GM23248 (cell line): Measurements from ENCODE around the gene IL17REL. TPM values are rescaled to one million over a fixed set of nuclear protein-coding genes. Genes with fewer than 3 reads are reported as not detected.

ENCODE experiments used
- DNase-seq: peaks from one replicate; pipeline ENCODE4 v3.0.0-alpha.2; 2015
- H2AFZ ChIP-seq: fragments of 200-600 bp; sonication (generic); 2 replicates; pipeline ENCODE4 v1.6.1; 2016; ENCODE audit warnings: antibody characterized with exemption
- H3F3A ChIP-seq: fragments of 200-600 bp; sonication (generic); 2 replicates; pipeline ENCODE4 v1.6.1; 2016; ENCODE audit warnings: mild to moderate bottlenecking, antibody characterized with exemption, mixed run types; ENCODE audit not compliant: insufficient read depth
- H3K27ac ChIP-seq: fragments of 200-600 bp; sonication (generic); 2 replicates; pipeline ENCODE4 v1.5.1; 2016; ENCODE audit warnings: mild to moderate bottlenecking
- H3K27me3 ChIP-seq: fragments of 200-600 bp; sonication (generic); replicated peaks from 2 replicates; pipeline ENCODE4 v1.6.1; 2016; ENCODE audit warnings: mild to moderate bottlenecking; ENCODE audit not compliant: insufficient read depth
- H3K36me3 ChIP-seq: fragments of 200-600 bp; sonication (generic); 2 replicates; pipeline ENCODE4 v1.6.1; 2016; ENCODE audit warnings: low read depth, mild to moderate bottlenecking
- H3K4me1 ChIP-seq: fragments of 200-600 bp; sonication (generic); 2 replicates; pipeline ENCODE4 v1.6.1; 2016; ENCODE audit warnings: mild to moderate bottlenecking; ENCODE audit not compliant: insufficient read depth
- H3K4me2 ChIP-seq: fragments of 200-600 bp; sonication (generic); one replicate; pipeline ENCODE4 v1.6.1; 2016; ENCODE audit warnings: mild to moderate bottlenecking; ENCODE audit not compliant: unreplicated experiment
- H3K4me3 ChIP-seq: fragments of 200-600 bp; sonication (generic); 2 replicates; pipeline ENCODE4 v1.5.1; 2016; ENCODE audit warnings: mild to moderate bottlenecking
- H3K79me2 ChIP-seq: fragments of 200-600 bp; sonication (generic); 2 replicates; pipeline ENCODE4 v1.6.1; 2016; ENCODE audit warnings: mild to moderate bottlenecking; ENCODE audit not compliant: insufficient read depth
- H3K9ac ChIP-seq: fragments of 200-600 bp; sonication (generic); 2 replicates; pipeline ENCODE4 v1.6.1; 2016; ENCODE audit warnings: mild to moderate bottlenecking
- H3K9me2 ChIP-seq: fragments of 200-600 bp; sonication (generic); 2 replicates; pipeline ENCODE4 v1.6.1; 2016; ENCODE audit warnings: mixed run types, mild to moderate bottlenecking, moderate library complexity; ENCODE audit not compliant: insufficient read depth
- H3K9me3 ChIP-seq: fragments of 200-600 bp; sonication (generic); one replicate; pipeline ENCODE4 v1.6.1; 2017; ENCODE audit warnings: low read depth
- H4K20me1 ChIP-seq: fragments of 200-600 bp; sonication (generic); 2 replicates; pipeline ENCODE4 v1.6.0; 2016; ENCODE audit not compliant: insufficient read depth
- EZH2 ChIP-seq: fragments of 200-600 bp; sonication (generic); IDR thresholded peaks from 2 replicates; pipeline ENCODE4 v1.6.1; 2018; ENCODE audit warnings: antibody characterized with exemption, mild to moderate bottlenecking; ENCODE audit not compliant: insufficient read depth, poor library complexity, severe bottlenecking
- EZH2phosphoT487 ChIP-seq: fragments of 200-600 bp; sonication (generic); IDR thresholded peaks from 2 replicates; pipeline ENCODE4 v1.6.1; 2018; ENCODE audit warnings: antibody characterized with exemption, moderate library complexity, mild to moderate bottlenecking, low read depth; ENCODE audit not compliant: insufficient read depth
- WGBS, 2 experiments: methylation state at CpG; one replicate each; pipeline ENCODE4 v1.1.6; 2015 to 2017; ENCODE audit warnings: low lambda C conversion rate in 2 of 2, low coverage in 1 of 2; ENCODE audit errors: missing lambda C conversion rate in 2 of 2; 5-methylcytosine and 5-hydroxymethylcytosine counted together
- in situ Hi-C: fragments of 300-500 bp; cut with MboI; formaldehyde crosslinking; loops from 2 replicates; pipeline ENCODE4 v1.15.0; 2020
- polyA plus RNA-seq: library from polyadenylated mRNA; unstranded; fragments of >200 nt; fragmentation: Nextera tagmentation; extraction: Ambion mirVana; gene quantifications from 2 replicates; pipeline ENCODE4 v1.2.1, GENCODE V29; 2016
- total RNA-seq: library from RNA; depleted of rRNA; stranded (reverse); fragments of >200 nt; shearing (Covaris generic); gene quantifications from 2 replicates; pipeline ENCODE4 v1.2.3, GENCODE V29; 2014

Gene IL17REL
- total and polyA plus RNA-seq, 2 experiments from 2014 or later = not detected

- H3K27me3 ChIP-seq = peaks cover 10% of the 10 kb centered on the region; the same call in 1 of the 2 replicates
- no peaks in the 10 kb centered on the region for H4K20me1 ChIP-seq
- no peaks in the 10 kb centered on the region for H3K4me1 ChIP-seq
- H3K9me2 ChIP-seq = no peaks in the 10 kb centered on the region
- H3K4me3 ChIP-seq = no peak overlapping the region
- H3K9me3 ChIP-seq = no peaks in the 10 kb centered on the region
- H3K79me2 ChIP-seq = no peaks in the 10 kb centered on the region
- 57 to 61% methylated on average over 16 of the region's 16 CpGs for WGBS, 2 experiments
- H3K9ac ChIP-seq = no peak overlapping the region
- in situ Hi-C loops = no loop called here
- TF ChIP-seq EZH2 (no peak), EZH2phosphoT487 (no peak)
- H3F3A ChIP-seq = no peaks in the 10 kb centered on the region
- no peak overlapping the region for H3K4me2 ChIP-seq
- no peak overlapping the region for H2AFZ ChIP-seq
- H3K36me3 ChIP-seq = no peaks in the 10 kb centered on the region
- H3K27ac ChIP-seq = no peak overlapping the region
- DNase-seq = no peak
These were observed 11.0 kb downstream of the IL17REL start for GRCh38 chr22:50001388-50002231.

- Histone ChIP-seq H3K79me2 (no peaks in the 10 kb centered on the region), H2AFZ (no peak overlapping the region), H3K9me3 (no peaks in the 10 kb centered on the region), H3K4me1 (no peaks in the 10 kb centered on the region), H3K36me3 (no peaks in the 10 kb centered on the region), H3F3A (no peaks in the 10 kb centered on the region), H3K4me3 (no peak overlapping the region), H3K9me2 (no peaks in the 10 kb centered on the region), H3K27ac (no peak overlapping the region), H4K20me1 (no peaks in the 10 kb centered on the region), H3K9ac (no peak overlapping the region), H3K4me2 (no peak overlapping the region), H3K27me3 (peaks cover 10% of the 10 kb centered on the region; the same call in 1 of the 2 replicates)
- TF ChIP-seq EZH2phosphoT487 = no peak
- TF ChIP-seq EZH2 = no peak
- in situ Hi-C loops = no loop called here
- DNase-seq = no peak
- WGBS, 2 experiments = 76 to 77% methylated on average over 26 to 30 of the region's 32 CpGs
These were observed 11.8 kb downstream of the IL17REL start for GRCh38 chr22:50000587-50001387.

DNA sequence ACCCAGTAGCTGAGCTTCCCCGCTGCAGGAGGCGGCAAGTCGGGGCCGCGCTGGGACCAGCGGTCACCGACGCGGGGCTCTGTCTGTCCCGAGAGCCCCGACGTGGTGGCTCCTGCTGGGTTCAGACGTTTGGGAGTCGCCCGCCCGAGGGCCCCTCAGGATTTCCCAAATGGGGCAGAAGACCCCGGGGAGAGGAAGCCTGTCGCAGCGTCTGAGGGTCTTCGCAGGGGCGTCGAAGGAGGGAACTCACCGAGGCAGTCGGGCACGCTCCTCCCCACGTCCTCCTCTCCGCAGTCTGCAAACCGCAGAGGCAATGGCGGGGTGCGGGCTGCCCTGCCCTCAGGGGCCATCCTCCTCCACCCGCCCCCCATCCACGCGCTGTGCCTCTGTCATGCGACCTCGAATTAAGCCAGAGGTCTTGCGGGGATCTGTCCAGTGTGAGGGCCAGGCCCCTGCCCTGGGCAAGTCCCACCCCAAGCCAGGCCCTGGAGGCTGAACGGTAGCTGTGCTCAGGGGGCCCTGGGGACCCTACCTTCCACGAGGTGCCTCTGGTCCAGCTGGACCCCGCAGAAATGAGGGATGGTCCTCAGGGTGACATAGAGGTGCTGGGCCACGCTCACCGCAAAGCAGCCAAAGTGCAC is 12.5 kb downstream of the IL17REL start:
- Histone ChIP-seq H3K79me2 (no peaks in the 10 kb centered on the region), H3K4me3 (no peak overlapping the region), H3F3A (no peaks in the 10 kb centered on the region), H3K9me2 (no peaks in the 10 kb centered on the region), H3K4me1 (no peaks in the 10 kb centered on the region), H3K9ac (no peak overlapping the region), H3K27me3 (peaks cover 8% of the 10 kb centered on the region; the same call in 1 of the 2 replicates), H3K27ac (no peak overlapping the region), H3K36me3 (no peaks in the 10 kb centered on the region), H3K9me3 (no peaks in the 10 kb centered on the region), H2AFZ (no peak overlapping the region), H4K20me1 (no peaks in the 10 kb centered on the region), H3K4me2 (no peak overlapping the region)
- TF ChIP-seq EZH2 = no peak
- TF ChIP-seq EZH2phosphoT487 = no peak
- no peak for DNase-seq
- WGBS, 2 experiments = 36 to 37% methylated on average over 33 to 39 of the region's 41 CpGs
- in situ Hi-C loops = no loop called here
